Measurements from ENCODE around the gene DENND2A.
"Not testable (repeated sequence)": the region's sequence is repeated elsewhere in the genome, so short reads cannot be mapped to it uniquely, and the experiment has no call there.

Gene DENND2A

DNA sequence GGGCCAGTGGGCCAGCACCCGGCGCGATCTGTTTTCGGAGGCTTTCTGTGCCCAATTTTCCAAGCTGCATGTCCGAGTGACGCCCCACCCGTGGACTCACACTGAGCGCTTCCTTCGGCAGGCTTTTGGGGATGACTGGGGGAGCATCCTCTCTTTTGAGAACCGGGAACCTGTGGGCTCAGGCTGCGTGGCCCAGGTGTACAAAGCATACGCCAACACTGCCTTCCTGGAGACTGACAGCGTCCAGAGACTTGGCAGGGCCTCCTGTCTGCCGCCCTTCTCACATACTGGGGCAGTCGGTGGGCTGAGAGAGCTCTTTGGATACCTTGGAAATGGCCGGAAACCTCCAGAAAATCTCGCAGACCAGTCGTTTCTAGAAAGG, 33.2 kb upstream of the DENND2A start:
- Histone ChIP-seq H3K36me3 (ENCODE audit: control insufficient read depth in 1 of 2, insufficient read depth in 2 of 2, low read length in 2 of 2) (peaks cover 0 to 2% of the 10 kb centered on the region in 2 donors), H3K4me1 (ENCODE audit: control insufficient read depth in 1 of 2, insufficient read depth in 2 of 2, low read length in 2 of 2) (peaks cover 11 to 24% of the 10 kb centered on the region in 2 donors), H3K9me3 (ENCODE audit: control insufficient read depth in 1 of 2, low read length in 2 of 2) (no peaks in the 10 kb centered on the region), H3K27me3 (ENCODE audit: control insufficient read depth in 1 of 2, insufficient read depth in 2 of 2, low read length in 2 of 2) (no peaks in the 10 kb centered on the region), H3K4me3 (ENCODE audit: low read depth in 1 of 2, low read length in 2 of 2) (peak overlapping the region; percentile 73 to 82), H3K9ac (ENCODE audit: low read depth in 1 of 2, low read length in 2 of 2) (peak overlapping the region; percentile 71 to 77), H3K27ac (ENCODE audit: low read depth, low read length) (no peak overlapping the region)

DNA sequence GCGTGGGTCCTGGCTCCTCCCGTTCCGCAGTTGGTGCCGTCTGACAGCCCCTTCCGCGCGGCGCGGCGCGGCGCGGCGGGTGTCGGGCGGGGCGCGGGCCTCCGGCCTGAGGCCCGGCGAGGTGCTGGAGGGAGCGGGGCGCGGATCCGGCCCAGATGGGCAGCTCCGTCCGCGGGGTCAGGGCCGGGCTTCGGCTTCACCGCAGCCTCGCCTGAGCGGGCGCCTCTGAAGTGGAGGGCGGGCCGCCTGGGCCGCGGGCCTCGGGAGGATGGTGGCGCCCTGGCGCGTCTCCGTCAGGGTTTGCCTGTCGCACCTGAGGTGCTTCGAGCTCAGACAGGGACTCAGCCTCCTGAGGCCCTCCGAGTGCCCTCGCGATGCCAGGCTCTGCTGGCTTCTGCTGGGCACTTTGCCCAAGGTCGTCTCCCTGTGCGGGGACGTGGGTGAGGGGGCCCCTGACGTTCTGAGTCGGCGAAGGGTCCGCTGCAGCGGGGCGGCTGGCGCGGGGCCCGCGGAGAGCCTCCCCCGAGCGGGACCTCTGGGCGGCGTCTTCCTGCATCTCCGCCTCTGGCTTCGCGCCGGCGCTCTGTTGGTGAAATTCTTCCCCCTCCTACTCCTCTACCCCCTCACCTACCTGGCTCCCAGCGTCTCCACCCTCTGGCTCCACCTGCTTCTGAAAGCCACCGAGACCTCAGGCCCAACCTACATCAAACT, 32.6 kb upstream of the DENND2A start:
- no peaks in the 10 kb centered on the region for H3K27me3 ChIP-seq (ENCODE audit: control insufficient read depth in 1 of 2, insufficient read depth in 2 of 2, low read length in 2 of 2)
- peak overlapping the region; percentile 71 to 77 for H3K9ac ChIP-seq (ENCODE audit: low read depth in 1 of 2, low read length in 2 of 2)
- H3K4me1 ChIP-seq (ENCODE audit: control insufficient read depth in 1 of 2, insufficient read depth in 2 of 2, low read length in 2 of 2), result peaks cover 11 to 24% of the 10 kb centered on the region in 2 donors
- H3K4me3 ChIP-seq (ENCODE audit: low read depth in 1 of 2, low read length in 2 of 2), result peak overlapping the region; percentile 73 to 82
- peak overlapping the region; percentile 33 for H3K27ac ChIP-seq (ENCODE audit: low read depth, low read length)
- H3K36me3 ChIP-seq (ENCODE audit: control insufficient read depth in 1 of 2, insufficient read depth in 2 of 2, low read length in 2 of 2), result no peaks in the 10 kb centered on the region
- H3K9me3 ChIP-seq (ENCODE audit: control insufficient read depth in 1 of 2, low read length in 2 of 2), result no peaks in the 10 kb centered on the region

DNA sequence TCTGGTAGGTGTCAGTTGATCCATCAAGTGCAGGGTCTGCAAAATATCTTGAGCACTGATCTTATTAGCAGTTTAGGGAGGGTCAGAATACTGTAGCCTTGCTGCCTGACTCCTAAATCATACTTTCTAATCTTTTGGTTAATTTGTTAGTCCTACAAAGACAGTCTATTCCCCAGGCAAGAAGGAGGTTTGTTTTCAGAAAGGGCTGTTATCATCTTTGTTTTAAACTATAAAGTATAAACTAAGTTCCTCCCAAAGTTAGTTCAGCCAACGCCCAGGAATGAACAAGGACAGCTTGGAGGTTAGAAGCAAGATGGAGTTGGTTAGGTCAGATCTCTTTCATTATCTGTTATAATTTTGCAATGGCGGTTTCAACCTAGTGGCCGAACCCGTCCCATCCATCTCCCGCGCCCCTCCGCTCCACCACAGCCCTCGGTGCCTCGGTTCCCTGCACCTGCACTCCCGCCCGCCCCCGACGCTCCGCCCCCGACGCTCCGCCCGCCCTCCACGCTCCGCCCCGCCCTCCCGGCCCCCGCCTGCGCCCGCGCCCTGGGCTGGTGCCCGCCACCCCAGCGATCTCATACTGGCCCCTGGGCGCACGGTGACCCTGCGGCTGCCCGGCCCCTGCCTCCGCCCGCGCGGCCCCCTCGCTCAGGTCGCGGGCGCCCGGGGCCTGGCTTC, 31.9 kb upstream of the DENND2A start, which contains the start of gene ADCK2:
ADCK2 (plus strand) TSS at position 564 of the 681 bp plus-strand sequence. CDS start 386 bp downstream, outside the sequence.
- Histone ChIP-seq H3K9ac (ENCODE audit: low read depth in 1 of 2, low read length in 2 of 2) (peak within 1 kb of the TSS; percentile 71 to 77), H3K4me3 (ENCODE audit: low read depth in 1 of 2, low read length in 2 of 2) (peak within 1 kb of the TSS; percentile 73 to 82), H3K27me3 (ENCODE audit: control insufficient read depth in 1 of 2, insufficient read depth in 2 of 2, low read length in 2 of 2) (no peaks in the 10 kb centered on the region), H3K27ac (ENCODE audit: low read depth, low read length) (peak within 1 kb of the TSS; percentile 33), H3K9me3 (ENCODE audit: control insufficient read depth in 1 of 2, low read length in 2 of 2) (no peaks in the 10 kb centered on the region), H3K36me3 (ENCODE audit: control insufficient read depth in 1 of 2, insufficient read depth in 2 of 2, low read length in 2 of 2) (no peaks in the 10 kb centered on the region), H3K4me1 (ENCODE audit: control insufficient read depth in 1 of 2, insufficient read depth in 2 of 2, low read length in 2 of 2) (peaks cover 11 to 24% of the 10 kb centered on the region in 2 donors)

DNA sequence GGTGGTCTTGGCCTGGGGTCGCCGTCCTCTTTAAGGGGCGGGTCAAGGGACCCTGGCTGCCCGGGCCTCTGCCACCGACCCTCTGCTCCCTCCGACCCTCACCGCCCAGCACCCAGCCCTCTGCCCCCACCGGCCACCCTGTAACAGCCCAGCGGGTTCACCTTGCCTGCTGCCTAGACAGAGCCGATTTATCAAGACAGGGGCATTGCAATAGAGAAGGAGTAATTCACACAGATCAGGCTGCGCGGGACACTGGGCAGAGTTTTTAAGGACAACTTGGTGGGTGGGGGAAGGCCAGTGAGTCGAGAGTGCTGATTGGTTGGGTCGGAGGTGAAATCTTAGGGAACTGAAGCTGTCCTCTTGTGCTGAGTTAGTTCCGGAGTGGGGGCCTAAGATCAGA, 31.4 kb upstream of the DENND2A start:
- Histone ChIP-seq H3K4me1 (ENCODE audit: control insufficient read depth in 1 of 2, insufficient read depth in 2 of 2, low read length in 2 of 2) (peaks cover 11 to 24% of the 10 kb centered on the region in 2 donors), H3K9ac (ENCODE audit: low read depth in 1 of 2, low read length in 2 of 2) (no peak overlapping the region), H3K9me3 (ENCODE audit: control insufficient read depth in 1 of 2, low read length in 2 of 2) (no peaks in the 10 kb centered on the region), H3K36me3 (ENCODE audit: control insufficient read depth in 1 of 2, insufficient read depth in 2 of 2, low read length in 2 of 2) (no peaks in the 10 kb centered on the region), H3K27ac (ENCODE audit: low read depth, low read length) (no peak overlapping the region), H3K27me3 (ENCODE audit: control insufficient read depth in 1 of 2, insufficient read depth in 2 of 2, low read length in 2 of 2) (no peaks in the 10 kb centered on the region), H3K4me3 (ENCODE audit: low read depth in 1 of 2, low read length in 2 of 2) (peak overlapping the region in 1 of 2 donors; percentile 32)

DNA sequence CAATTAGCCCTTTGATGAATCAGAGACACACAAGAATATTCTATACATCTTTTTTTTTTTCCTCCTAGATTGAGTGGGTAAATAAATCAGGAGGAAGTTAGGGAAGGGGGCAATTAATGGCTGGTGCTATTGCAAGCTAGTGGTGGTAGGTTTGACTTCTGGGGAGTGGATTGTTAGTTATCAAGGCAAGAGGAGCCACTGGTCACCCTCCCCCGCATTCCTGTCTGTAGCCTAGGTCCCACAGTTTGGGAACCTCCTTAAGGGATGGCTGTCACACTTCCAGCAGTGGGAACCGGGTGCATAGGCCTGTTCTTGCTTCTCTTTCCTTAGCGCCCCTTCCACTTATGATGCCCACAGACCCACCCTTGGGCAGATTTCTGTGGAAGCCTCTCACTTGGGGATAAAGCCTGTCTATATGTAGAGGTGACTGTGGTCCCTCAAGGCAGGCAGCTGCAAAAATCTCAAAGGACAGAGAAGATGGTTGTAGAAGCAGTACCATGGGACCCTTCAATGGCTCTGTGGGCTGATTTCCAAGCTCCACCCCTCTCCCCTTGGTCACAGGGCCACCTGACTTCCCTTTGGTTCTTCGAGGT, 29.8 kb upstream of the DENND2A start:
- Histone ChIP-seq H3K9me3 (ENCODE audit: control insufficient read depth in 1 of 2, low read length in 2 of 2) (no peaks in the 10 kb centered on the region), H3K4me3 (ENCODE audit: low read depth in 1 of 2, low read length in 2 of 2) (no peak overlapping the region), H3K9ac (ENCODE audit: low read depth in 1 of 2, low read length in 2 of 2) (no peak overlapping the region), H3K4me1 (ENCODE audit: control insufficient read depth in 1 of 2, insufficient read depth in 2 of 2, low read length in 2 of 2) (peaks cover 11 to 22% of the 10 kb centered on the region in 2 donors), H3K36me3 (ENCODE audit: control insufficient read depth in 1 of 2, insufficient read depth in 2 of 2, low read length in 2 of 2) (no peaks in the 10 kb centered on the region), H3K27ac (ENCODE audit: low read depth, low read length) (no peak overlapping the region), H3K27me3 (ENCODE audit: control insufficient read depth in 1 of 2, insufficient read depth in 2 of 2, low read length in 2 of 2) (no peaks in the 10 kb centered on the region)

DNA sequence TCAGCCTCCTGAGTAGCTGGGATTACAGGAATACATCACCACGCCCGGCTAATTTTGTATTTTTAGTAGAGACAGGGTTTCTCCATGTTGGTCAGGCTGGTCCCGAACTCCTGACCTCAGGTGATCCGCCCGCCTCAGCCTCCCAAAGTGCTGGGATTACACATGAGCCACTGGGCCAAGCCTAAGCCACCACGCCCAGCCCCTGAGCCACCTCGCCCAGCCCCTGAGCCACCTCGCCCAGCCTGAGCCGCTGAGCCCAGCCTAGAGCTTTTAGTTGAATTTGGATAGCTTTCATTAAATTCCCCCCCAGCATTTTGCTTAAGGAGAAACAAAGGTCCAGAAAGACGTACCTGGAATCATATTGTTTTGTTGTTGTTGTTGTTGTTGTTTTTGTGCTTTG, 29.2 kb upstream of the DENND2A start:
- H3K36me3 ChIP-seq (ENCODE audit: control insufficient read depth in 1 of 2, insufficient read depth in 2 of 2, low read length in 2 of 2); H3K27ac ChIP-seq (ENCODE audit: low read depth, low read length); H3K9me3 ChIP-seq (ENCODE audit: control insufficient read depth in 1 of 2, low read length in 2 of 2); H3K4me3 ChIP-seq (ENCODE audit: low read depth in 1 of 2, low read length in 2 of 2); H3K27me3 ChIP-seq (ENCODE audit: control insufficient read depth in 1 of 2, insufficient read depth in 2 of 2, low read length in 2 of 2); H3K9ac ChIP-seq (ENCODE audit: low read depth in 1 of 2, low read length in 2 of 2): not testable (repeated sequence)
- H3K4me1 ChIP-seq (ENCODE audit: control insufficient read depth in 1 of 2, insufficient read depth in 2 of 2, low read length in 2 of 2), result peaks cover 11 to 16% of the 10 kb centered on the region in 2 donors

DNA sequence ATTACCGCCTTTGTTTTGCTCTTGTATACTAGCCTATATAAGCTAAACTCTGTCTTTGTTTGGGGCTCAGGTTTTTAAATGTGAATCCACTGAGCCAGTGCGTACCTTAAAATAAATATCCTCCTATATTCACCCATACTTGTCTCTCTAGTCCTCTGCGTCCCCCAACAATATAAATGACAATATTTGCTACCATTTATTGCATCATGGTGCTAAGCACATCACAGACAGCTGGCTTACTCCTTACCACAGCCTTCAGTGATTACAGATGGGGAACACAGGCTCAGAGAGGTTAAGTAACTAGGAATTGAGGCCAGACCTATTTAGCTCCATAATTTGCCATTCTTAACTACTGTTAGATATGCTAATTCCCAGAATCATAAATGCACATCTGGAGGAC, 28.7 kb upstream of the DENND2A start:
- H3K36me3 ChIP-seq (ENCODE audit: control insufficient read depth in 1 of 2, insufficient read depth in 2 of 2, low read length in 2 of 2), result no peaks in the 10 kb centered on the region
- H3K27ac ChIP-seq (ENCODE audit: low read depth, low read length), result no peak overlapping the region
- H3K27me3 ChIP-seq (ENCODE audit: control insufficient read depth in 1 of 2, insufficient read depth in 2 of 2, low read length in 2 of 2), result no peaks in the 10 kb centered on the region
- H3K4me3 ChIP-seq (ENCODE audit: low read depth in 1 of 2, low read length in 2 of 2), result no peak overlapping the region
- no peak overlapping the region for H3K9ac ChIP-seq (ENCODE audit: low read depth in 1 of 2, low read length in 2 of 2)
- no peaks in the 10 kb centered on the region for H3K9me3 ChIP-seq (ENCODE audit: control insufficient read depth in 1 of 2, low read length in 2 of 2)
- peaks cover 11% of the 10 kb centered on the region in 2 donors for H3K4me1 ChIP-seq (ENCODE audit: control insufficient read depth in 1 of 2, insufficient read depth in 2 of 2, low read length in 2 of 2)

DNA sequence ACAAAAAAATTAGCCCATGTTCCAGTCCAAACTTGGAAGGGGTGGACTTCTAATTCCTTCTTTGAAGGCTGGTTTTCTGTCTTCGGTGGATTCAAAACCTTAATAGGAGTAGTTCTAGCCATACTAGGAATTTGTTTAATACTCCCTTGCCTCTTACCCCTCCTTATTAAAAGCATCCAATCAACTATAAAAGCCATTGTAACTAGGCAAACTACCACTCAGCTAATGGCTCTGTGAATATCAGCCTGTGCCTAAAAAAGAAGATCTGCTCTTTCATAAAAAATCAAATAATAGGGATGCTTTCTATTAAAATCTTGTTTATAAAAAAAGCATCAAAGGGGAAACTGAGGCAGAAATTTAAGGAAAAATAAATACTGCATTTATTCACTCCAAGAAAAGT, 28.0 kb upstream of the DENND2A start:
- peaks cover 4 to 5% of the 10 kb centered on the region in 2 donors for H3K4me1 ChIP-seq (ENCODE audit: control insufficient read depth in 1 of 2, insufficient read depth in 2 of 2, low read length in 2 of 2)
- H3K27ac ChIP-seq (ENCODE audit: low read depth, low read length), result no peak overlapping the region
- no peak overlapping the region for H3K9ac ChIP-seq (ENCODE audit: low read depth in 1 of 2, low read length in 2 of 2)
- no peaks in the 10 kb centered on the region for H3K36me3 ChIP-seq (ENCODE audit: control insufficient read depth in 1 of 2, insufficient read depth in 2 of 2, low read length in 2 of 2)
- no peaks in the 10 kb centered on the region for H3K9me3 ChIP-seq (ENCODE audit: control insufficient read depth in 1 of 2, low read length in 2 of 2)
- H3K4me3 ChIP-seq (ENCODE audit: low read depth in 1 of 2, low read length in 2 of 2), result no peak overlapping the region
- no peaks in the 10 kb centered on the region for H3K27me3 ChIP-seq (ENCODE audit: control insufficient read depth in 1 of 2, insufficient read depth in 2 of 2, low read length in 2 of 2)

DNA sequence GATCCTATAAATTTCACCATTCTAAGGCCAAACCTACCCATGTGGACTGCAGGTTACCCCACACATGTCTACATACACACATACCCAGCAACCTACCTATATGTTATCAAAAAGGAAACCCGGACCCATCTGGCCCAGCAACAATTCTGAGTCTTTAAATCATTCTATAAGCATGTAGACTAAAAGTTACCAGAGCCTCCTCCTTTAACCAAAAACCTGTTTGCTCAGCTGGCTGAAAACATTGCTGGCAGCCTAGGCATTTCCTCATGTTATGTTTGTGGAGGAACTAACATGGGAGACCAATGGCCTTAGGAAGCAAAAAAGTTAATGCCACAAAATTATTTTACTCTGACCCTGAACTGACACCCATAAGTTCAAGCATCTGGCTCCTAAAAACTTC, 26.9 kb upstream of the DENND2A start:
- Histone ChIP-seq H3K36me3 (ENCODE audit: control insufficient read depth in 1 of 2, insufficient read depth in 2 of 2, low read length in 2 of 2) (no peaks in the 10 kb centered on the region), H3K9me3 (ENCODE audit: control insufficient read depth in 1 of 2, low read length in 2 of 2) (no peaks in the 10 kb centered on the region), H3K27ac (ENCODE audit: low read depth, low read length) (no peak overlapping the region), H3K9ac (ENCODE audit: low read depth in 1 of 2, low read length in 2 of 2) (no peak overlapping the region), H3K4me1 (ENCODE audit: control insufficient read depth in 1 of 2, insufficient read depth in 2 of 2, low read length in 2 of 2) (peaks cover 0 to 4% of the 10 kb centered on the region in 2 donors), H3K27me3 (ENCODE audit: control insufficient read depth in 1 of 2, insufficient read depth in 2 of 2, low read length in 2 of 2) (no peaks in the 10 kb centered on the region), H3K4me3 (ENCODE audit: low read depth in 1 of 2, low read length in 2 of 2) (no peak overlapping the region)

DNA sequence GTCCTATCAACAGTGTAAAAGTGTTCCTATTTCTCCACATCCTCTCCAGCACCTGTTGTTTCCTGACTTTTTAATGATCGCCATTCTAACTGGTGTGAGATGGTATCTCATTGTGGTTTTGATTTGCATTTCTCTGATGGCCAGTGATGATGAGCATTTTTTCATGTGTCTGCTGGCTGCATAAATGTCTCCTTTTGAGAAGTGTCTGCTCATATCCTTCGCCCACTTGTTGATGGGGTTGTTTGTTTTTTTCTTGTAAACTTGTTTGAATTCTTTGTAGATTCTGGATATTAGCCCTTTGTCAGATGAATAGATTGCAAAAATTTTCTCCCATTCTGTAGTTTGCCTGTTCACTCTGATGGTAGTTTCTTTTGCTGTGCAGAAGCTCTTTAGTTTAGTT, 22.3 kb upstream of the DENND2A start:
- H3K9ac ChIP-seq (ENCODE audit: low read depth in 1 of 2, low read length in 2 of 2); H3K27me3 ChIP-seq (ENCODE audit: control insufficient read depth in 1 of 2, insufficient read depth in 2 of 2, low read length in 2 of 2); H3K27ac ChIP-seq (ENCODE audit: low read depth, low read length); H3K4me3 ChIP-seq (ENCODE audit: low read depth in 1 of 2, low read length in 2 of 2); H3K36me3 ChIP-seq (ENCODE audit: control insufficient read depth in 1 of 2, insufficient read depth in 2 of 2, low read length in 2 of 2); H3K4me1 ChIP-seq (ENCODE audit: control insufficient read depth in 1 of 2, insufficient read depth in 2 of 2, low read length in 2 of 2); H3K9me3 ChIP-seq (ENCODE audit: control insufficient read depth in 1 of 2, low read length in 2 of 2): not testable (repeated sequence)

Measured in duodenal mucosa (tissue), 2 donors.